Mucosa of descending colon (tissue), 3 donors: ENCODE results near the gene MLH1. TPM values are rescaled to one million over a fixed set of nuclear protein-coding genes. Genes with fewer than 3 reads are reported as not detected.
"Not testable (repeated sequence)": the region's sequence is repeated elsewhere in the genome, so short reads cannot be mapped to it uniquely, and the experiment has no call there.

Experiments
- ATAC-seq: fragments of 200-7000 bp; cut with Tn5 transposase; one replicate; pipeline ENCODE4 v1.9.1; 2020; ENCODE audit warnings: mild to moderate bottlenecking, moderate library complexity
- DNase-seq, 3 donors: peaks; one replicate each; pipeline ENCODE4 v3.0.0-alpha.2; 2020
- H3K36me3 ChIP-seq: fragments of 200-600 bp; one replicate; pipeline ENCODE4 v1.8.0; 2021; ENCODE audit warnings: low read depth, mild to moderate bottlenecking
- H3K4me1 ChIP-seq: fragments of 200-600 bp; one replicate; pipeline ENCODE4 v1.8.0; 2021; ENCODE audit warnings: low read depth, mild to moderate bottlenecking
- H3K4me3 ChIP-seq: fragments of 200-600 bp; one replicate; pipeline ENCODE4 v1.8.0; 2021; ENCODE audit warnings: mild to moderate bottlenecking
- H3K9me3 ChIP-seq: fragments of 200-600 bp; one replicate; pipeline ENCODE4 v1.8.0; 2021; ENCODE audit warnings: mild to moderate bottlenecking
- intact Hi-C, 2 donors: fragments of 100-400 bp; cut with DNase I in 1 of 2; cut with micrococcal nuclease in 1 of 2; formaldehyde crosslinking; loops; one replicate each; pipeline versions ENCODE4 v1.11.0 to v1.11.1; 2022; cut with DNase I, micrococcal nuclease
- total RNA-seq, 3 donors: library from RNA; stranded (reverse); fragmentation: NEBNext Ultra II Directional in 2 of 3; extraction: Animal tissue kit (Norgen Biotek cat#: 25700) in 2 of 3; gene quantifications; one replicate each; pipeline versions ENCODE4 v1.2.1 to v1.2.4, GENCODE V29; 2021 to 2023
- TF ChIP-seq, protein P1 (sequence below): fragments of 200-600 bp; IDR thresholded peaks from one replicate; pipeline ENCODE4 v1.8.0; 2022; ENCODE audit warnings: antibody characterized with exemption, mild to moderate bottlenecking
- donor health status: DM: no; HTN: no; CAD: no; lungs with moderate emphysema.
- donor health status: DM: no; HTN: no; CAD: no.
- donor health status: DM: no; HTN: yes; CAD: no.

The MLH1 gene
- total RNA-seq, 3 donors from 2014 or later, result 15.4 to 25.9 (median 23.7) TPM

- H3K36me3 ChIP-seq, result no peaks in the 10 kb centered on the region
These were observed 47.9 kb upstream of the MLH1 start for GRCh38 chr3:36945333-36945980.

GRCh38 chr3:36947814-36948213 is 45.5 kb upstream of the MLH1 start:
- H3K4me1 ChIP-seq, result peaks cover 11% of the 10 kb centered on the region
- DNase-seq, ATAC-seq, H3K36me3 ChIP-seq, H3K9me3 ChIP-seq, H3K4me3 ChIP-seq, intact Hi-C loops: not testable (repeated sequence)

More at GRCh38 chr3:36945333-36945980, 47.9 kb upstream of the MLH1 start:
- H3K9me3 ChIP-seq, result peaks cover 7% of the 10 kb centered on the region
- ATAC-seq (no peak), DNase-seq (peak in 1 of 3 donors; percentile 61)
- intact Hi-C loops, result no loop called here
- peaks cover 22% of the 10 kb centered on the region for H3K4me1 ChIP-seq
- H3K4me3 ChIP-seq, result no peak overlapping the region
- TF ChIP-seq, protein P1, sequence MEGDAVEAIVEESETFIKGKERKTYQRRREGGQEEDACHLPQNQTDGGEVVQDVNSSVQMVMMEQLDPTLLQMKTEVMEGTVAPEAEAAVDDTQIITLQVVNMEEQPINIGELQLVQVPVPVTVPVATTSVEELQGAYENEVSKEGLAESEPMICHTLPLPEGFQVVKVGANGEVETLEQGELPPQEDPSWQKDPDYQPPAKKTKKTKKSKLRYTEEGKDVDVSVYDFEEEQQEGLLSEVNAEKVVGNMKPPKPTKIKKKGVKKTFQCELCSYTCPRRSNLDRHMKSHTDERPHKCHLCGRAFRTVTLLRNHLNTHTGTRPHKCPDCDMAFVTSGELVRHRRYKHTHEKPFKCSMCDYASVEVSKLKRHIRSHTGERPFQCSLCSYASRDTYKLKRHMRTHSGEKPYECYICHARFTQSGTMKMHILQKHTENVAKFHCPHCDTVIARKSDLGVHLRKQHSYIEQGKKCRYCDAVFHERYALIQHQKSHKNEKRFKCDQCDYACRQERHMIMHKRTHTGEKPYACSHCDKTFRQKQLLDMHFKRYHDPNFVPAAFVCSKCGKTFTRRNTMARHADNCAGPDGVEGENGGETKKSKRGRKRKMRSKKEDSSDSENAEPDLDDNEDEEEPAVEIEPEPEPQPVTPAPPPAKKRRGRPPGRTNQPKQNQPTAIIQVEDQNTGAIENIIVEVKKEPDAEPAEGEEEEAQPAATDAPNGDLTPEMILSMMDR, result no peak

DNA sequence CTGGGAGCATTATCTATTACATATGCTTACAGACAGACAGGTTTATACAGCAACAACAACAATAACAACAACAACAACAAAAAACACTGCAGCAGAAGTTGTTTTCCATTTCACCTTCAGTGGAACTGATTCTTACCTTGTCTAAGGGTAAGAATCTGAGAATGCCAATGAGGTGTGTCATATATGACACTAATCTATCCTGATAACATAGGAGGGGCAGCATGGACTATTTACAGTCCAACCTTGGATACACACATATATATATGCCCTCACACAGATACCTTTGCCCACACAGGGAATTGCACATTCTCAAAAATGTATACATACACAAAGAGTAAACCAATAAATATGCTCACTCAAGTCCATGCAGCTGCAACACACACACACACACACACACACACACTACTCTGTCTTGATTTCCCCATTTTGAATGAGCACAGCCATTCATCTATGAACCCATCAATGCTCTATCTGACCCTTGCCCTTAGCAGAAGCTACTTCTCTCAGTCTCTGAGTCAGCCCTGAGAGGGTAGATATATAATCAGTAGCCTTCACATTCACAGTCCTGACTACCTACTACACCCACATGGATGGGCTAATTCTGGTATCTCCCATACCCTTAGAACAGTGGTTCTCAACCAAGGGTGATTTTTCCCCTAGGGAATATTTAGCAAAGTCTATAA is 38.7 kb upstream of the MLH1 start:
- peak; percentile 79 for ATAC-seq
- DNase-seq, result peak in 1 of 3 donors; percentile 54
- intact Hi-C loops, result no loop called here
- H3K36me3 ChIP-seq, result no peaks in the 10 kb centered on the region
- no peaks in the 10 kb centered on the region for H3K9me3 ChIP-seq
- peaks cover 6% of the 10 kb centered on the region for H3K4me1 ChIP-seq
- H3K4me3 ChIP-seq, result no peak overlapping the region
- TF ChIP-seq, protein P1, result no peak

- intact Hi-C loops, result no loop called here
- TF ChIP-seq, protein P1, result no peak
- no peak overlapping the region for H3K4me3 ChIP-seq
- ATAC-seq (no peak), DNase-seq (no peak)
- no peaks in the 10 kb centered on the region for H3K9me3 ChIP-seq
- H3K4me1 ChIP-seq, result peaks cover 6% of the 10 kb centered on the region
- H3K36me3 ChIP-seq, result no peaks in the 10 kb centered on the region
These were observed 37.2 kb upstream of the MLH1 start for GRCh38 chr3:36956155-36956554.

DNA sequence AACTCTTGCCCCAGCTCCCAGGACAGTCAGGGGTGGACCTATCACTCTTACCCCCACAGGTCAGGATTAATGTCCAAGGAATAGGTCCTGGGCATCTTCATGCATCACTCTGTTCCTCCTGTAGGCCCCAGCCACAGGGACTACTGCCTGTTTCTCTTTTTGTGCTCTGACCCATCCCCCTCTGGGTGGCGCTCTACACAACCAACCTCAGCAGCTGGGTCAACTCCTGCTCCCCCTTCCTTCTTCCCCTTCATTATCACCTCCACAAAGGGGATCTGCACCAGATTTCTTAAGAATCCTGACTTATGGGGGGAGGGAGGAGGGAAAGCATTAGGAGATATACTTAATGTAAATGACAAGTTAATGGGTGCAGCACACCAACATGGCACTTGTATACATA is 36.3 kb upstream of the MLH1 start:
- Histone ChIP-seq H3K4me3 (no peak overlapping the region), H3K4me1 (peaks cover 6% of the 10 kb centered on the region), H3K36me3 (no peaks in the 10 kb centered on the region), H3K9me3 (no peaks in the 10 kb centered on the region)
- ATAC-seq (no peak), DNase-seq (no peak)
- intact Hi-C loops, result no loop called here
- TF ChIP-seq, protein P1, result no peak

DNA sequence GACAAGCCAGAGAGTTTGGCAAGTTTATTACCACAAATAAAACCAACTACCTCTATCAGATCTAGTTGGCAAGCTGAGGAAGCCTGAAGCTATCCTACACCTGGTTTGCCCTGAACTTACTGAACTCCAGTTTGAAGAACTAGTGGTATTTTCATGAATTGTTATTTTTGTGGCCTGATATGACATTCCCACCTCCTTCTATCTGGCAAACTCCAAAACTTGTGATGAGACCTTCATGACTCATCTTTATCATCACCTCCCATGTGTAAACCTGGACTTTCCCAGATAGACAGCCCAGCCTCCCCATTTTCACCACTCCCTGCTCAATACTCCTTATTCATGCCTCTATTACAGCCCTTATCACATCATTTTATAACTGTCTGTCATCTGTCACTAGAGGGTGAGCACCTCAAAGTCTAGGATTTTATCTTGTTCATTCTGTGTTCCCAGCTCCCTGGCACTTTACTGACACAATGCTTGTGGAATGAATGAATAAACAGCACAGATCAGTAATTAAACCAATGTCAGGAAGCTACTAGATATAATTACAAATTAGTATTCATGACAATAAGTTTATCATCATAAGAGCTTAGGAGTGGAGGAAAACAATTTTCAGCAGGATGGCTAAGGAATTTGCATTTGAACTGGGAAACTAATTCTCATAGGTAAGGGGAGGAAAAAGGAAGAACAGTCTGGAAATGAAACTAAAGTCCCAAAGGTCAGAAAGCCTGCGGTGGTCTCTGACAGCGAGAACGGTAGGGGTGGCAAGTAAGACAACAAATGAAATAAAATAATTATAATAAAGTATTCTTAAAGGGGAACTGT is 35.2 kb upstream of the MLH1 start:
- no peak for DNase-seq
- no peaks in the 10 kb centered on the region for H3K36me3 ChIP-seq
- H3K4me3 ChIP-seq, result no peak overlapping the region
- H3K9me3 ChIP-seq, result no peaks in the 10 kb centered on the region
- intact Hi-C loops, result no loop called here
- TF ChIP-seq, protein P1, result no peak
- H3K4me1 ChIP-seq, result peaks cover 6% of the 10 kb centered on the region
- peak; percentile 71 for ATAC-seq
